SK-N-SH (cell line): Measurements from ENCODE around the gene FERMT2. TPM values are rescaled to one million over a fixed set of nuclear protein-coding genes. Genes with fewer than 3 reads are reported as not detected.

ENCODE experiments used
- CTCF ChIA-PET: fragments of 300-600, 350-600 bp; formaldehyde crosslinking; extraction: SDS; loops from one replicate; lab custom pipeline; 2021; lab: Yijun Ruan, JAX
- POLR2A ChIA-PET: fragments of 350-600 bp; sonication (Branson Sonifier 250); formaldehyde crosslinking; extraction: SDS; loops from one replicate; lab custom pipeline; 2020; ENCODE audit warnings: antibody characterized with exemption, inconsistent platforms; lab: Yijun Ruan, JAX
- DNase-seq: peaks from one replicate; pipeline ENCODE4 v3.0.0; 2012
- H2AFZ ChIP-seq: fragments of 200-600 bp; sonication (generic); 2 replicates; pipeline ENCODE4 v1.8.1; 2016; ENCODE audit warnings: antibody characterized with exemption, mild to moderate bottlenecking, low read depth
- H3F3A ChIP-seq: fragments of 200-600 bp; sonication (generic); replicated peaks from 2 replicates; pipeline ENCODE3; 2016; ENCODE audit warnings: antibody characterized with exemption, mild to moderate bottlenecking; ENCODE audit not compliant: insufficient read depth
- H3K27ac ChIP-seq, 2 experiments: fragments of 200-500 bp in 1 of 2; fragments of 200-600 bp in 1 of 2; sonication (Bioruptor generic) in 1 of 2; sonication (generic), shearing (Covaris generic) in 1 of 2; 2 replicates each; pipeline versions ENCODE4 v1.5.1 to v1.6.1; 2014 to 2016; ENCODE audit warnings: low read depth in 2 of 2, inconsistent platforms in 1 of 2, low read length in 1 of 2, mild to moderate bottlenecking in 1 of 2, mixed read lengths in 1 of 2
- H3K27me3 ChIP-seq: fragments of 200-600 bp; sonication (generic), shearing (Covaris generic); 2 replicates; pipeline ENCODE4 v1.6.1; 2016; ENCODE audit warnings: mixed run types; ENCODE audit not compliant: insufficient read depth
- H3K36me3 ChIP-seq, 2 experiments: fragments of 200-500 bp in 1 of 2; fragments of 200-600 bp in 1 of 2; sonication (Bioruptor generic) in 1 of 2; sonication (generic) in 1 of 2; replicated peaks in 1 of 2; 2 replicates each; pipeline versions ENCODE3 to v1.5.1; 2014 to 2016; ENCODE audit warnings: low read length in 1 of 2, mild to moderate bottlenecking in 1 of 2; ENCODE audit not compliant: insufficient read depth in 2 of 2, control insufficient read depth in 1 of 2
- H3K4me1 ChIP-seq, 2 experiments: fragments of 200-500 bp in 1 of 2; fragments of 200-600 bp in 1 of 2; sonication (Bioruptor generic) in 1 of 2; sonication (generic), shearing (Covaris generic) in 1 of 2; 2 replicates each; pipeline versions ENCODE4 v1.5.1 to v1.6.1; 2014 to 2016; ENCODE audit warnings: low read depth in 1 of 2, low read length in 1 of 2, mixed run types in 1 of 2; ENCODE audit not compliant: insufficient read depth in 2 of 2, control insufficient read depth in 1 of 2
- H3K4me2 ChIP-seq: fragments of 200-600 bp; sonication (generic), shearing (Covaris generic); 2 replicates; pipeline ENCODE4 v1.6.1; 2017; ENCODE audit warnings: mixed run types
- H3K4me3 ChIP-seq, 2 experiments: fragments of 200-500 bp in 1 of 2; fragments of 200-600 bp in 1 of 2; sonication (Bioruptor generic) in 1 of 2; sonication (generic), shearing (Covaris generic) in 1 of 2; 2 replicates each; pipeline versions ENCODE4 v1.5.1 to v1.8.1; 2014 to 2016; ENCODE audit warnings: low read depth in 2 of 2, inconsistent platforms in 1 of 2, low read length in 1 of 2, mild to moderate bottlenecking in 1 of 2, mixed read lengths in 1 of 2, moderate library complexity in 1 of 2
- H3K79me2 ChIP-seq: fragments of 200-600 bp; sonication (generic); 2 replicates; pipeline ENCODE4 v1.8.1; 2017; ENCODE audit warnings: mild to moderate bottlenecking; ENCODE audit not compliant: insufficient read depth
- H3K9ac ChIP-seq: fragments of 200-600 bp; sonication (generic); 2 replicates; pipeline ENCODE4 v1.6.1; 2017; ENCODE audit warnings: mixed run types
- H3K9me2 ChIP-seq: fragments of 200-600 bp; sonication (generic); 2 replicates; pipeline ENCODE4 v1.6.1; 2017; ENCODE audit warnings: mixed run types
- H3K9me3 ChIP-seq: fragments of 200-600 bp; sonication (generic); 2 replicates; pipeline ENCODE4 v1.6.1; 2017; ENCODE audit warnings: mixed run types, mild to moderate bottlenecking, moderate library complexity
- H4K20me1 ChIP-seq: fragments of 200-600 bp; sonication (generic); 2 replicates; pipeline ENCODE4 v1.6.1; 2017; ENCODE audit warnings: mild to moderate bottlenecking, mixed run types; ENCODE audit not compliant: insufficient read depth
- ELF1 ChIP-seq: IDR thresholded peaks from 2 replicates; pipeline ENCODE4 v1.4.0; 2012
- EZH2phosphoT487 ChIP-seq: fragments of 200-600 bp; sonication (generic); IDR thresholded peaks from 2 replicates; pipeline ENCODE4 v1.6.1; 2017; ENCODE audit warnings: low read depth, mixed run types, mild to moderate bottlenecking, antibody characterized with exemption, moderate library complexity, borderline replicate concordance
- GABPA ChIP-seq: IDR thresholded peaks from 2 replicates; pipeline ENCODE4 v1.4.0; 2012; ENCODE audit warnings: low read depth, mild to moderate bottlenecking
- GATA2 ChIP-seq: sonication (generic); formaldehyde crosslinking; IDR thresholded peaks from 2 replicates; pipeline ENCODE4 v1.5.0; 2020; ENCODE audit warnings: mild to moderate bottlenecking, missing genetic modification reagents
- IRF3 ChIP-seq: fragments of 150-350 bp; IDR thresholded peaks from 2 replicates; pipeline ENCODE4 v1.6.1; 2016; ENCODE audit warnings: mild to moderate bottlenecking, low read depth, low read length
- JUND ChIP-seq: IDR thresholded peaks from 2 replicates; pipeline ENCODE4 v1.4.0; 2012
- MAX ChIP-seq: IDR thresholded peaks from 2 replicates; pipeline ENCODE4 v1.4.0; 2012; ENCODE audit warnings: low read depth
- MXI1 ChIP-seq: IDR thresholded peaks from 2 replicates; pipeline ENCODE4 v1.6.1; 2012; ENCODE audit warnings: mild to moderate bottlenecking, low read depth, low read length, improper control_type of control experiment
- NRF1 ChIP-seq: IDR thresholded peaks from 2 replicates; pipeline ENCODE4 v1.6.1; 2012; ENCODE audit warnings: low read depth, mild to moderate bottlenecking, low read length
- RAD21 ChIP-seq: IDR thresholded peaks from 2 replicates; pipeline ENCODE4 v1.6.1; 2012; ENCODE audit warnings: mild to moderate bottlenecking, low read length
- RCOR1 ChIP-seq: fragments of 150-350 bp; IDR thresholded peaks from 2 replicates; pipeline ENCODE4 v1.6.1; 2017; ENCODE audit warnings: antibody characterized with exemption, low read length
- RFX5 ChIP-seq: IDR thresholded peaks from 2 replicates; pipeline ENCODE4 v1.6.1; 2012; ENCODE audit warnings: mild to moderate bottlenecking, improper control_type of control experiment, low read length
- SMC3 ChIP-seq: IDR thresholded peaks from 2 replicates; pipeline ENCODE4 v1.6.1; 2012; ENCODE audit warnings: low read depth, low read length, improper control_type of control experiment
- TAF1 ChIP-seq: IDR thresholded peaks from 2 replicates; pipeline ENCODE4 v1.6.1; 2012; ENCODE audit warnings: low read depth, mild to moderate bottlenecking, low read length, moderate library complexity, borderline replicate concordance
- TCF12 ChIP-seq: IDR thresholded peaks from 2 replicates; pipeline ENCODE4 v1.4.0; 2012
- USF2 ChIP-seq: fragments of 150-350 bp; IDR thresholded peaks from 2 replicates; pipeline ENCODE4 v1.6.1; 2017; ENCODE audit warnings: antibody characterized with exemption, low read length, low read depth, borderline replicate concordance
- YY1 ChIP-seq: IDR thresholded peaks from 2 replicates; pipeline ENCODE4 v1.4.0; 2012; ENCODE audit warnings: low read depth, mild to moderate bottlenecking
- WGBS: methylation state at CpG from one replicate; pipeline ENCODE4 v1.1.6; 2017; ENCODE audit warnings: low lambda C conversion rate; 5-methylcytosine and 5-hydroxymethylcytosine counted together
- polyA plus RNA-seq, 3 experiments: library from polyadenylated mRNA; depleted of rRNA; stranded (reverse); fragments of >200 nt; gene quantifications; 2 replicates each; pipeline ENCODE4 v1.2.3, GENCODE V29; 2012
- TF ChIP-seq, protein P1 (sequence below): IDR thresholded peaks from 2 replicates; pipeline ENCODE4 v1.6.1; 2012; ENCODE audit warnings: mild to moderate bottlenecking, low read depth, low read length, moderate library complexity

The FERMT2 gene
- polyA plus RNA-seq, 1 of the 3 experiments (the other 2 are of a cell fraction): 40.1 TPM

GRCh38 chr14:52949711-52950409 lies 990 bp downstream of the FERMT2 start:
- Histone ChIP-seq H3K27me3 (no peaks in the 10 kb centered on the region), H3K4me3 (peak overlapping the region; percentile 95 to 96), H3K9me2 (no peaks in the 10 kb centered on the region), H4K20me1 (peaks cover 53% of the 10 kb centered on the region), H3F3A (peaks cover 3% of the 10 kb centered on the region), H2AFZ (no peak overlapping the region), H3K27ac (peak overlapping the region; percentile 83 to 96), H3K4me2 (peak overlapping the region; percentile 74), H3K9me3 (no peaks in the 10 kb centered on the region), H3K36me3 (peaks cover 0 to 26% of the 10 kb centered on the region in 2 experiments), H3K79me2 (peaks cover 70% of the 10 kb centered on the region), H3K9ac (peak overlapping the region; percentile 84), H3K4me1 (peaks cover 8 to 22% of the 10 kb centered on the region in 2 experiments)
- ChIA-PET CTCF (interaction anchor here (1.4 kb wide), 1 partner anchor 11 kb away, joined by 4 read pairs; no protein-coding TSS in a partner anchor), POLR2A (no interaction called here)
- DNase-seq: peak; percentile 36
- TF ChIP-seq, protein P1, sequence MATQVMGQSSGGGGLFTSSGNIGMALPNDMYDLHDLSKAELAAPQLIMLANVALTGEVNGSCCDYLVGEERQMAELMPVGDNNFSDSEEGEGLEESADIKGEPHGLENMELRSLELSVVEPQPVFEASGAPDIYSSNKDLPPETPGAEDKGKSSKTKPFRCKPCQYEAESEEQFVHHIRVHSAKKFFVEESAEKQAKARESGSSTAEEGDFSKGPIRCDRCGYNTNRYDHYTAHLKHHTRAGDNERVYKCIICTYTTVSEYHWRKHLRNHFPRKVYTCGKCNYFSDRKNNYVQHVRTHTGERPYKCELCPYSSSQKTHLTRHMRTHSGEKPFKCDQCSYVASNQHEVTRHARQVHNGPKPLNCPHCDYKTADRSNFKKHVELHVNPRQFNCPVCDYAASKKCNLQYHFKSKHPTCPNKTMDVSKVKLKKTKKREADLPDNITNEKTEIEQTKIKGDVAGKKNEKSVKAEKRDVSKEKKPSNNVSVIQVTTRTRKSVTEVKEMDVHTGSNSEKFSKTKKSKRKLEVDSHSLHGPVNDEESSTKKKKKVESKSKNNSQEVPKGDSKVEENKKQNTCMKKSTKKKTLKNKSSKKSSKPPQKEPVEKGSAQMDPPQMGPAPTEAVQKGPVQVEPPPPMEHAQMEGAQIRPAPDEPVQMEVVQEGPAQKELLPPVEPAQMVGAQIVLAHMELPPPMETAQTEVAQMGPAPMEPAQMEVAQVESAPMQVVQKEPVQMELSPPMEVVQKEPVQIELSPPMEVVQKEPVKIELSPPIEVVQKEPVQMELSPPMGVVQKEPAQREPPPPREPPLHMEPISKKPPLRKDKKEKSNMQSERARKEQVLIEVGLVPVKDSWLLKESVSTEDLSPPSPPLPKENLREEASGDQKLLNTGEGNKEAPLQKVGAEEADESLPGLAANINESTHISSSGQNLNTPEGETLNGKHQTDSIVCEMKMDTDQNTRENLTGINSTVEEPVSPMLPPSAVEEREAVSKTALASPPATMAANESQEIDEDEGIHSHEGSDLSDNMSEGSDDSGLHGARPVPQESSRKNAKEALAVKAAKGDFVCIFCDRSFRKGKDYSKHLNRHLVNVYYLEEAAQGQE: no peak
- TF ChIP-seq GABPA (no peak), YY1 (no peak), SMC3 (0 out of 2 replicates have a peak, but pooled peaks have one; percentile 10), EZH2phosphoT487 (no peak), RFX5 (no peak), IRF3 (no peak), MAX (no peak), TCF12 (no peak), JUND (no peak), TAF1 (0 out of 2 replicates have a peak, but pooled peaks have one; percentile 30), USF2 (no peak), RAD21 (peak; percentile 9; the same call in 1 of the 2 replicates), GATA2 (no peak), RCOR1 (no peak), MXI1 (0 out of 2 replicates have a peak, but pooled peaks have one; percentile 15), NRF1 (no peak), ELF1 (no peak)
- WGBS: 2% methylated on average over 23 of the region's 24 CpGs
